Endothelial cell of umbilical vein (primary cell): Measurements from ENCODE around the gene SLC49A4.

Experiments used
- CTCF ChIP-seq, 2 donors: IDR thresholded peaks; 1 replicate in 1 of 2; 2 replicates in 1 of 2; pipeline ENCODE4 v1.5.1; 2011; ENCODE audit warnings: low read length in 2 of 2, mild to moderate bottlenecking in 2 of 2, moderate library complexity in 2 of 2, control low read depth in 1 of 2, inconsistent platforms in 1 of 2, low read depth in 1 of 2; ENCODE audit not compliant: insufficient read depth in 1 of 2; ENCODE audit errors: extremely low read depth in 1 of 2
- EZH2 ChIP-seq: IDR thresholded peaks from 2 replicates; pipeline ENCODE4 v1.6.1; 2012; ENCODE audit warnings: borderline replicate concordance, low read depth, mild to moderate bottlenecking, moderate library complexity, low read length, inconsistent platforms; ENCODE audit not compliant: severe bottlenecking
- POLR2A ChIP-seq: IDR thresholded peaks from 2 replicates; pipeline ENCODE4 v1.6.1; 2012; ENCODE audit warnings: low read depth, mild to moderate bottlenecking, control low read depth, low read length
- POLR2AphosphoS5 ChIP-seq: IDR thresholded peaks from 2 replicates; pipeline ENCODE4 v1.6.1; 2012; ENCODE audit warnings: low read depth, mild to moderate bottlenecking, control low read depth, low read length, moderate library complexity; ENCODE audit not compliant: insufficient read depth

DNA sequence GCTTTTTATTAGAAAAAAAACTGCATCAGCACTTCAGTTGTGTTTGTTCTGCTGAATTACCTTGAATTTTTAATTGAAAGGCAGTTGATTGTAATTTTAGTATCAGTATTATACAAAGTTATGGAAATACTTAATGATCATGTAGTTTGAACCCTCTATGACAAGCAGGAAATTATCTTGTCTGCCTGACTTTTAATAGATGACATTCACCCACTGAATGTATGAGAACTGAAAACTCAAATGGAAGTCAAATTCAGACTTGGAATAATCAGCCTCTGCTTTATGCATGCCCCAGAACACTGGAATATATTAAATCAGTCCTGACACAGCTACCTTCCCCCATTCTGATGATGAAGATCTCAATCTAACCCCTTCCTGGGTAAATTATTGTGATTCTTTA lies 73.5 kb downstream of the SLC49A4 start:
- TF ChIP-seq CTCF (IDR thresholded peaks at IDR 0.05; ENCODE audit: extremely low read depth in 1 of 2, insufficient read depth in 1 of 2, low read depth in 1 of 2, low read length in 2 of 2) (no peak), POLR2A (no peak), POLR2AphosphoS5 (no peak), EZH2 (no peak)
